ENCODE measurements around the gene HYDIN.

DNA sequence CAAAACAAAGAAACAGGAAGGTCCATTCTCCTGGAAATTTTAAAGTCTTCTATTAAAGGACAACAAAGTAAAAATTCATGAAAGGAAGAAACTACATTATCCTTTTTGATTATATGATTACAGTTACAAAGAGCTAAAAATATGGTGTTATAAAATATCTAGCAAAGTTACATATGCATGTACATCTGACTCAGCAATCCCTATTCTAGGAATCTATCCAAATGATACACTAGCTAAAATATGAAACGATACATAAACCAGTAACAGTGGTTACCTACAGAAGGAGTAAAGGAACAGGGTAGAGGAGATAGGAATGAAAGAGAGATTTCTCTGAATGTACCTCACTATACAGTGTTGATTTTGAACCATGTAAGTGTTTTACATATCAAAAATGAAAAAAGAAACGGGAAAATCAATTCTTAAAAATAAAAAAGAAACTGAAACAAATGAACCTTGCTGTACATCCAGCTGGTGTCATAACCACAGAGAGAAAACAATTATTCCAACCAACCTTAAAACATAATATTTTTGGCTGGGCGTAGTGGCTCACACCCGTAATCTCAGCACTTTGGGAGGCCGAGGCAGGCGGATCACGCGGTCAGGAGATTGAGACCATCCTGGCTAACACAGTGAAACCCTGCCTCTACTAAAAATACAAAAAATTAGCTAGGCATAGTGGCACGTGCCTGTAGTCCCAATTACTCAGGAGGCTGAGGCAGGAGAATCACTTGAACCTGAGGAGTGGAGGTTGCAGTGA, 41.4 kb downstream of the HYDIN start:
- TF ChIP-seq POLR2AphosphoS5 (IDR thresholded peaks at IDR 0.05) (no peak), EZH2 (IDR thresholded peaks at IDR 0.05; ENCODE audit: borderline replicate concordance, insufficient read depth, low read length, poor library complexity, severe bottlenecking) (no peak), RAD21 (conservative IDR thresholded peaks at IDR 0.05) (no peak), TAF1 (IDR thresholded peaks at IDR 0.05; ENCODE audit: low read depth) (no peak), EP300 (conservative IDR thresholded peaks at IDR 0.05; ENCODE audit: poor library complexity, severe bottlenecking) (no peak)
- TF ChIP-seq, protein P1, sequence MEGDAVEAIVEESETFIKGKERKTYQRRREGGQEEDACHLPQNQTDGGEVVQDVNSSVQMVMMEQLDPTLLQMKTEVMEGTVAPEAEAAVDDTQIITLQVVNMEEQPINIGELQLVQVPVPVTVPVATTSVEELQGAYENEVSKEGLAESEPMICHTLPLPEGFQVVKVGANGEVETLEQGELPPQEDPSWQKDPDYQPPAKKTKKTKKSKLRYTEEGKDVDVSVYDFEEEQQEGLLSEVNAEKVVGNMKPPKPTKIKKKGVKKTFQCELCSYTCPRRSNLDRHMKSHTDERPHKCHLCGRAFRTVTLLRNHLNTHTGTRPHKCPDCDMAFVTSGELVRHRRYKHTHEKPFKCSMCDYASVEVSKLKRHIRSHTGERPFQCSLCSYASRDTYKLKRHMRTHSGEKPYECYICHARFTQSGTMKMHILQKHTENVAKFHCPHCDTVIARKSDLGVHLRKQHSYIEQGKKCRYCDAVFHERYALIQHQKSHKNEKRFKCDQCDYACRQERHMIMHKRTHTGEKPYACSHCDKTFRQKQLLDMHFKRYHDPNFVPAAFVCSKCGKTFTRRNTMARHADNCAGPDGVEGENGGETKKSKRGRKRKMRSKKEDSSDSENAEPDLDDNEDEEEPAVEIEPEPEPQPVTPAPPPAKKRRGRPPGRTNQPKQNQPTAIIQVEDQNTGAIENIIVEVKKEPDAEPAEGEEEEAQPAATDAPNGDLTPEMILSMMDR (IDR thresholded peaks at IDR 0.05; ENCODE audit: poor library complexity, severe bottlenecking), result no peak
- TF ChIP-seq, protein P2, sequence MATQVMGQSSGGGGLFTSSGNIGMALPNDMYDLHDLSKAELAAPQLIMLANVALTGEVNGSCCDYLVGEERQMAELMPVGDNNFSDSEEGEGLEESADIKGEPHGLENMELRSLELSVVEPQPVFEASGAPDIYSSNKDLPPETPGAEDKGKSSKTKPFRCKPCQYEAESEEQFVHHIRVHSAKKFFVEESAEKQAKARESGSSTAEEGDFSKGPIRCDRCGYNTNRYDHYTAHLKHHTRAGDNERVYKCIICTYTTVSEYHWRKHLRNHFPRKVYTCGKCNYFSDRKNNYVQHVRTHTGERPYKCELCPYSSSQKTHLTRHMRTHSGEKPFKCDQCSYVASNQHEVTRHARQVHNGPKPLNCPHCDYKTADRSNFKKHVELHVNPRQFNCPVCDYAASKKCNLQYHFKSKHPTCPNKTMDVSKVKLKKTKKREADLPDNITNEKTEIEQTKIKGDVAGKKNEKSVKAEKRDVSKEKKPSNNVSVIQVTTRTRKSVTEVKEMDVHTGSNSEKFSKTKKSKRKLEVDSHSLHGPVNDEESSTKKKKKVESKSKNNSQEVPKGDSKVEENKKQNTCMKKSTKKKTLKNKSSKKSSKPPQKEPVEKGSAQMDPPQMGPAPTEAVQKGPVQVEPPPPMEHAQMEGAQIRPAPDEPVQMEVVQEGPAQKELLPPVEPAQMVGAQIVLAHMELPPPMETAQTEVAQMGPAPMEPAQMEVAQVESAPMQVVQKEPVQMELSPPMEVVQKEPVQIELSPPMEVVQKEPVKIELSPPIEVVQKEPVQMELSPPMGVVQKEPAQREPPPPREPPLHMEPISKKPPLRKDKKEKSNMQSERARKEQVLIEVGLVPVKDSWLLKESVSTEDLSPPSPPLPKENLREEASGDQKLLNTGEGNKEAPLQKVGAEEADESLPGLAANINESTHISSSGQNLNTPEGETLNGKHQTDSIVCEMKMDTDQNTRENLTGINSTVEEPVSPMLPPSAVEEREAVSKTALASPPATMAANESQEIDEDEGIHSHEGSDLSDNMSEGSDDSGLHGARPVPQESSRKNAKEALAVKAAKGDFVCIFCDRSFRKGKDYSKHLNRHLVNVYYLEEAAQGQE (IDR thresholded peaks at IDR 0.05; ENCODE audit: borderline replicate concordance), result no peak
